ENCODE measurements around the gene MRPS14. TPM values are rescaled to one million over a fixed set of nuclear protein-coding genes. Genes with fewer than 3 reads are reported as not detected.

Gene MRPS14
- total RNA-seq, 2 experiments from 2014 or later: 35.5 to 49.6 TPM

DNA sequence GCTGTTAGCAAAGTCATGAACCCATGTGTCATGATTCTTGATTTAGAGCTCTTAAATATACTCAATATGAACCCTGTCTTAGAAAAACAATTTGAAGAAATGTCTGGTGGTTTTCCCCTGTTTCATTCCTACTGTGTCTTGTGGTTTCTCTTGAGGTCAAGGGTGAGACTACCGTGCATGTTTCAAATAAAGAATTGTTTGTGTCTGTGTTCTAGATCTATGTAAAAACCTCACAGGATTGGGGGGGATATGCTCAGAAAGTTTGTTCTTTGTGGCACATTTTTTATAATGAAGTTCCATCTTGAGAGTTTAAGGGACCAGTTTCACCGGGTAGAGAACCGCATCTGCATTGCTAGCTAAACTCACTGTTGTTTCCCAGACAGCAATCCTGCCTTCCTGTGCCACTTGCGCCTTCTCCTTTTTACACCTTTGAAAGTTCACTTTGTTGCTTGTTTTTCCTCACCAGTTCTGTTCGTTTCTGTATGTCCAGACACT is 54.4 kb downstream of the MRPS14 start:
- DNase-seq (ENCODE audit: low spot score): peak; percentile 37
- H3K4me3 ChIP-seq (ENCODE audit: low read depth, low read length, poor library complexity, severe bottlenecking): peak overlapping the region; percentile 0
- no peaks in the 10 kb centered on the region for H3K9me2 ChIP-seq (ENCODE audit: insufficient read depth, low read length)
- no peaks in the 10 kb centered on the region for H4K20me1 ChIP-seq (ENCODE audit: insufficient read depth, low read length)
- H2AFZ ChIP-seq (ENCODE audit: low read length): peak overlapping the region; percentile 32; the same call in 1 of the 2 replicates
- H3K4me2 ChIP-seq (ENCODE audit: low read length): peak overlapping the region; percentile 83
- TF ChIP-seq, protein P1, sequence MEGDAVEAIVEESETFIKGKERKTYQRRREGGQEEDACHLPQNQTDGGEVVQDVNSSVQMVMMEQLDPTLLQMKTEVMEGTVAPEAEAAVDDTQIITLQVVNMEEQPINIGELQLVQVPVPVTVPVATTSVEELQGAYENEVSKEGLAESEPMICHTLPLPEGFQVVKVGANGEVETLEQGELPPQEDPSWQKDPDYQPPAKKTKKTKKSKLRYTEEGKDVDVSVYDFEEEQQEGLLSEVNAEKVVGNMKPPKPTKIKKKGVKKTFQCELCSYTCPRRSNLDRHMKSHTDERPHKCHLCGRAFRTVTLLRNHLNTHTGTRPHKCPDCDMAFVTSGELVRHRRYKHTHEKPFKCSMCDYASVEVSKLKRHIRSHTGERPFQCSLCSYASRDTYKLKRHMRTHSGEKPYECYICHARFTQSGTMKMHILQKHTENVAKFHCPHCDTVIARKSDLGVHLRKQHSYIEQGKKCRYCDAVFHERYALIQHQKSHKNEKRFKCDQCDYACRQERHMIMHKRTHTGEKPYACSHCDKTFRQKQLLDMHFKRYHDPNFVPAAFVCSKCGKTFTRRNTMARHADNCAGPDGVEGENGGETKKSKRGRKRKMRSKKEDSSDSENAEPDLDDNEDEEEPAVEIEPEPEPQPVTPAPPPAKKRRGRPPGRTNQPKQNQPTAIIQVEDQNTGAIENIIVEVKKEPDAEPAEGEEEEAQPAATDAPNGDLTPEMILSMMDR (conservative IDR thresholded peaks at IDR 0.05; ENCODE audit: low read length): no peak
- no peak for TF ChIP-seq EZH2phosphoT487 (IDR thresholded peaks at IDR 0.05; ENCODE audit: borderline replicate concordance, low read depth, low read length)
- ChIA-PET POLR2A (interaction anchor here (0.6 to 7.8 kb wide), 7 partner anchors 9 to 854 kb away, joined by 3 to 61 read pairs (median 4); no protein-coding TSS in a partner anchor), CTCF (ENCODE audit: unreplicated experiment) (no interaction called here)
- BruUV-seq (replicated peaks): no TSS peak
- H3K9me3 ChIP-seq (ENCODE audit: low read length): no peaks in the 10 kb centered on the region
- H3K79me2 ChIP-seq (ENCODE audit: insufficient read depth, low read depth, low read length): peaks cover 29% of the 10 kb centered on the region; the same call in 1 of the 2 replicates
- peaks cover 44% of the 10 kb centered on the region for H3K36me3 ChIP-seq (ENCODE audit: insufficient read depth, low read length)
- peaks cover 67% of the 10 kb centered on the region for H3K4me1 ChIP-seq (ENCODE audit: insufficient read depth, low read length, poor library complexity, severe bottlenecking)
- intact Hi-C loops (cut with micrococcal nuclease; ENCODE audit: unreplicated experiment): no loop called here
- peak overlapping the region; percentile 93 for H3K27ac ChIP-seq (ENCODE audit: low read depth, low read length, poor library complexity, severe bottlenecking)

DNA sequence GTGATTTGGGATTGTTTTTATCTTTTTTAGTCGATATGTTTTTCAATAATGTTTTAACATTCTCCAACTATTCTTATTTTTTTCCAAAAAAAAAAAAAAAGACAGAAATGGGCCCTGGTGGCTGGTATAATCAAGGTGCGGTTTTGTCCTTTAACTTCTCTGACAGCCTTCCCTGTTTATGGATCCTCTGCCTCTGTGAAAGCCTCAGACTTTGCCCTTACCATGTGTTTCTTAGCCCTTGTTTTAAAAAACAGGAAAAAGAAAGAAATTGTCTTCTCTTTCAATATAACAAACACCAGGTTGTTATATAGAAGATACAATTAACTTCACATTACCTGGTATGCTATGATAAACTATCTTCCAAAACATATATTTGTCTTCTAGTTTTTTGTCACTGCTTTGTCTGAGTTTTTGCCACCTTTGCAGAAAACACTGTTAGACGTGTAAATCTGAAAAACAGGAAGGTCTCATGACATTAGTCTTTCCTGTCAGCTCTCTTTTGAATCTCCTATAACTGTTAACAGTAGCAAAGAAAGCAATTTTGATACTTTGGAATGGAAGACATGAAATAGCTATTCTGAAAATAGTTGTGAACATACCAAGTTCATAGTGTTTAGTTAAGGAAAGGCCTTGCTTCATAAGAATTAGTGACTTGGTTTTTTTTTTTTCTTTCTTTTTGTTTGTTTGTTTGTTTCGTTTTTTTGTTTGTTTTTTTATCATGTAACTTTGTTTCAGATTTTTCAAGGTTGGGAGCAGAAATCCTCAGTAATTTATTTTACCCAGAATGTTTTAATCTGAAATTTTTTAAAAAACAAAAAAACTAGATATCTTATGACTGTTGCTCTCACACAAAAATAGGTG is 55.1 kb downstream of the MRPS14 start:
- H3K4me1 ChIP-seq (ENCODE audit: insufficient read depth, low read length, poor library complexity, severe bottlenecking): peaks cover 74% of the 10 kb centered on the region
- POLR2A ChIA-PET: interaction anchor here (0.6 to 7.8 kb wide), 11 partner anchors 10 to 855 kb away, joined by 3 to 61 read pairs (median 4); no protein-coding TSS in a partner anchor
- peak overlapping the region; percentile 93 for H3K27ac ChIP-seq (ENCODE audit: low read depth, low read length, poor library complexity, severe bottlenecking)
- peak overlapping the region; percentile 34 for H3K4me3 ChIP-seq (ENCODE audit: low read depth, low read length, poor library complexity, severe bottlenecking)
- TF ChIP-seq, protein P1 (conservative IDR thresholded peaks at IDR 0.05; ENCODE audit: low read length): no peak
- no peak for TF ChIP-seq EZH2phosphoT487 (IDR thresholded peaks at IDR 0.05; ENCODE audit: borderline replicate concordance, low read depth, low read length)
- H2AFZ ChIP-seq (ENCODE audit: low read length): peak overlapping the region; percentile 32; the same call in 1 of the 2 replicates
- DNase-seq (ENCODE audit: low spot score): peak; percentile 49
- no peaks in the 10 kb centered on the region for H4K20me1 ChIP-seq (ENCODE audit: insufficient read depth, low read length)
- H3K79me2 ChIP-seq (ENCODE audit: insufficient read depth, low read depth, low read length): peaks cover 29% of the 10 kb centered on the region; the same call in 1 of the 2 replicates
- BruUV-seq (replicated peaks): no TSS peak
- H3K9me3 ChIP-seq (ENCODE audit: low read length): no peaks in the 10 kb centered on the region
- intact Hi-C loops (cut with micrococcal nuclease; ENCODE audit: unreplicated experiment): no loop called here
- H3K4me2 ChIP-seq (ENCODE audit: low read length): peak overlapping the region; percentile 83
- no peaks in the 10 kb centered on the region for H3K9me2 ChIP-seq (ENCODE audit: insufficient read depth, low read length)
- CTCF ChIA-PET (ENCODE audit: unreplicated experiment): interaction anchor here (0.6 to 1.4 kb wide), 2 partner anchors 14 to 152 kb away, joined by 3 to 4 read pairs; no protein-coding TSS in a partner anchor
- H3K36me3 ChIP-seq (ENCODE audit: insufficient read depth, low read length): peaks cover 37% of the 10 kb centered on the region

All from OCI-LY7 (cell line).